ENCODE data around the gene ANTXR2.

Gene ANTXR2

DNA sequence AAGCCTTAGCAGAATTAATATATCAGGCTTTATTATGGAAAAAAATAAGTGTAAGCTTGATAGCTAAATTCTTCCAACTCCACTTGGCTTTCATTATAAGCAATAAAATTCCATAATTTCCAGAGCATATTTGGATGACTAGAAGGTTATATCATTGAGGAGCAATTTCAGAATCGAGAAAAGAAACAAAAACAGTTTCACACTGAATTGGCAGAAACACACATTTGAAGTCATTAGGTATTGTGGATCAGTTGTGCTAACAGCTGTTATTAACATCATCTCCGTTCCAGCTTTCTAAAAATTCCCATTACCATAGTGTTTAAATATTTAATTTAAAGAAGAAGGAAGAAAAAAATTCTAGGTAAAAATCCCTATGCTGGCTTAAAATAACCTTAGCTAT is 92.6 kb downstream of the ANTXR2 start:
- in situ Hi-C loops (cut with HindIII; ENCODE audit: low pct_unique_long_range_greater_than_20kb, low sequenced_read_pairs): no loop called here
- DNase-seq (ENCODE audit: low read depth in 1 of 2, low spot score in 1 of 2): no peak
- TF ChIP-seq JUND (IDR thresholded peaks at IDR 0.05; ENCODE audit: low read depth): no peak

DNA sequence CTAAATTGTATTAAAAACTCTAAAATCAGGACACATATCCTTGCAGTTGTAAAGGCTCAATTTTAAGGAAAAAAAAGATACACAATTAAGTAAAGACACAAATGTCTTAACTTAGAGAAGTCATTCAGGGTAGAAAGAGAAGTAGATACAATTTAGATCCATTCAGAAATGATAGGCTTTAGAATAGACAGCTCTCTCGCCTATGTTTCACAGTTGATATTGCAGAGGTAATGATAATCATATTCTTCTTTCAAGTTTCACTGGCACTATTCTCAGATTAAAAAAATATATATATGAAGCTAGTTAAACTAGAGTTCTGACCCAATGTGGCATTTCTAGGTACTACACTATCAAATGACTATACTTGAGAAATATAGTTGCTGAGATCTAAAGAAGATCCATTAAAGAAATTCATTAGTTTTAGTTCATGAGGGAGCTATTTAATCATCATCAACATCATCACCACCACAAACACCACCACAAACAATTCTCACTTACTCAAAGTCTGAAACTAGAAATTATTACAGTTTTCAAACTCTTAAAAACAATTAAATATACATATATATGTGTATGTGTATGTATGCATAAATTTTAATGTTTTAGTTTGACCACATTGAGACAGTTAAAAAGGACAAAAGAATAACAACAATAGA is 93.1 kb downstream of the ANTXR2 start:
- no peak for DNase-seq (ENCODE audit: low read depth in 1 of 2, low spot score in 1 of 2)
- no peak for TF ChIP-seq JUND (IDR thresholded peaks at IDR 0.05; ENCODE audit: low read depth)
- in situ Hi-C loops (cut with HindIII; ENCODE audit: low pct_unique_long_range_greater_than_20kb, low sequenced_read_pairs): no loop called here

DNA sequence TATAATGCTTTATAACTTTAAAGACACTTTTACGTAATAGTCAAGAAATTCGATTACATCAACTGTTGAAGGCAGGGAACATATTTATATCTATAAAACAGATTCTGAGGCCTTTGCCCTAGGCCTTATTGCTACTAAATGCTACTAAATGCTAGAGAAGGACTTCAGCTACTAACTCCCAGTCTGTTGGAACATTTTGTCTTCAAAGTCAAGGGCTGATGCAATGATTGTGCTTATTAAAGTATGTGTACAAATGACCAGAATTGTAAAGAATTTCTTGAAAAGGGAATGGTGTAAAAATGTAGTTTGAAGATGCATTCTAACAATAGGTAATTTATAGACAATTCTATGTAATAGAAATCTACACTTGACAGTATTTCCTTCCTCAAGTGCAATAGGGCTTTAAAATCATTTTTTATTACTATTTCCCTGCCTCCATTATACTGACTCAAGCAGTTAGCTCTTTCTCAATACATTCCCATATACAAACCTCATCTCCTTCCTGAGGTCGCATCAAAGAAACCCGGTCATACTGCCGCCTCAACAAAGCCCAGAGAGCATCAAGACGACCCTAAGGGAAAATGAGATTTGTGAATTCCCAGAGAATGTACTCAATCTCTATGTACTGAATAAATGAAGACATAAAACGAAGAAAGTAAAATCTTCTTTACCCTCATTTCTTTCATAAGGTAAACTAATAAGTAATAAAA is 95.7 kb downstream of the ANTXR2 start:
- TF ChIP-seq JUND (IDR thresholded peaks at IDR 0.05; ENCODE audit: low read depth): no peak
- in situ Hi-C loops (cut with HindIII; ENCODE audit: low pct_unique_long_range_greater_than_20kb, low sequenced_read_pairs): no loop called here
- DNase-seq (ENCODE audit: low read depth in 1 of 2, low spot score in 1 of 2): no peak

DNA sequence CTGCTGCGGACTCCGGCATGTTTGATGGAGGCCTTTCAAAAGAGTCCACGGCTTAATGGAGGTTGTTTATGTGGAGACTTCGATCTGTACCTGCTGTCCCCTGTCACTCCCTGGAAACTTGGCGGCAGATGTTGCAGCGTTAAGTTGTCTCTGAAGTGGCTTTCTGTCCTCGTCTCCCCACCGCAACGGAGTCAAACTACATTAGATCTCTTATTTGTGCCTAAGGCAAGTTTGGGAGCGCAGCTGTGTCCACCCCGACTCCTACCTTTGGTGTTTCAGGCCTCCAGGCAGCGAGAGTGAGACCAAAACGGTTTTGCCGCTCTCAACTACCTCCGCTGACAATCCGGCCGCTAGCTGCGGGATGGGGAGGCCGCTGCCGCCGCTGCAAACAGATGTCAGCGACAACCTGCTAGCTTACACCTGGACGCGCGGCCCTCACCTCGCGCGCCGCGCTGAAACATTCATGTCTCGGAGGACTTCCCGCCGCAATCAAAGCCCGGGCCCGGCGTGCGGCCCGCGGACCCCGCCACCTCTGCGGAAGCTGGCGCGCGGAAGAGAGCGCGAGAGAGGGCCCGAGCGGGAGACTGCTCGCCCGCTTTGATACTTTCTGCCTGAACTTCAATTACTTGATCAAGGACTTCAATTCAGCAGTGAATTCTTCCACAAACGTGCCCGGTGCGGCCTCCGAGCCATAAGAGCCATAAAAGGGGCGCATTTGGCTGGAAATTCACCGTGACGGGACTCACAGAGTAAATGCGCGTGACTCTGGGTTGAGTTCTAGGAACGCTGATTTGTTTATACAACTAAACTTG is 108.4 kb downstream of the ANTXR2 start:
- in situ Hi-C loops (cut with HindIII; ENCODE audit: low pct_unique_long_range_greater_than_20kb, low sequenced_read_pairs): no loop called here
- TF ChIP-seq JUND (IDR thresholded peaks at IDR 0.05; ENCODE audit: low read depth): no peak
- DNase-seq (ENCODE audit: low read depth in 1 of 2, low spot score in 1 of 2): no peak

DNA sequence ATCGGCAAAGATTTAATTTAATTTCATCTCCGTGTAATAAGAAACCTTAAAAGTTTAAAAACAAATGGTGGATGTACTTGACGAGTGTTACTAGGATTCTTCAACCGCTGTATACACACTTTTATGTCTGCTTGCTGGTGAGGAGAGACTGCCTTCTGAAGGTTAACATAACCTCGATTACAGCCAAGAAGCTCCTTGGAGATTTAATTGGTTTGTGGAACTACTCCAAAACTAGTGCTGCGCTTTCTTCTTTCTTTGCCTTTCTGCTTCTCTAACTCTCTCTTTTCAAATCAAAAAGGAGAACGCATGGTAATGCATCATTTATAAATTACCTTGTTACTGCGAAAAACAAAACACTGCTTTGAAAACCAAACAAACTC is 109.0 kb downstream of the ANTXR2 start:
- in situ Hi-C loops (cut with HindIII; ENCODE audit: low pct_unique_long_range_greater_than_20kb, low sequenced_read_pairs): no loop called here
- TF ChIP-seq JUND (IDR thresholded peaks at IDR 0.05; ENCODE audit: low read depth): no peak
- no peak for DNase-seq (ENCODE audit: low read depth in 1 of 2, low spot score in 1 of 2)

DNA sequence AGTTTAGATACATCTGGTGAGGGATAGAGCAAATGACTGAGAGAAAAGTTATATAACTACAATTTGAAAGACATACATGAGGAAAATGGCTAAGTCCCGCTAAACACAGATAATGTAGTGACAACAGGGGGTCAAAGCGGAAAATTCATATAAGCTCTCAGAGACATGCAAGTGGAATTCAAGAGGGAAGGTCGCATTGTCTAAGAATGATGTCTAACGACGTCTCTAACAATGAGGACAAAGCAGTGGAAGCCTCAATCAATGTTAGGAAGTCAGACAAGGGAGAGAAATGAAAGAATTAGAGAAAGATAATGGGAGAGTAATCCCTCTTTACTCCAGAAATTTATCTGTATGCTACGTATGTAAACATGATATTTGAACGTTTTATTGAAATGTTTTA is 113.4 kb downstream of the ANTXR2 start:
- DNase-seq (ENCODE audit: low read depth in 1 of 2, low spot score in 1 of 2): no peak
- TF ChIP-seq JUND (IDR thresholded peaks at IDR 0.05; ENCODE audit: low read depth): no peak
- in situ Hi-C loops (cut with HindIII; ENCODE audit: low pct_unique_long_range_greater_than_20kb, low sequenced_read_pairs): no loop called here

DNA sequence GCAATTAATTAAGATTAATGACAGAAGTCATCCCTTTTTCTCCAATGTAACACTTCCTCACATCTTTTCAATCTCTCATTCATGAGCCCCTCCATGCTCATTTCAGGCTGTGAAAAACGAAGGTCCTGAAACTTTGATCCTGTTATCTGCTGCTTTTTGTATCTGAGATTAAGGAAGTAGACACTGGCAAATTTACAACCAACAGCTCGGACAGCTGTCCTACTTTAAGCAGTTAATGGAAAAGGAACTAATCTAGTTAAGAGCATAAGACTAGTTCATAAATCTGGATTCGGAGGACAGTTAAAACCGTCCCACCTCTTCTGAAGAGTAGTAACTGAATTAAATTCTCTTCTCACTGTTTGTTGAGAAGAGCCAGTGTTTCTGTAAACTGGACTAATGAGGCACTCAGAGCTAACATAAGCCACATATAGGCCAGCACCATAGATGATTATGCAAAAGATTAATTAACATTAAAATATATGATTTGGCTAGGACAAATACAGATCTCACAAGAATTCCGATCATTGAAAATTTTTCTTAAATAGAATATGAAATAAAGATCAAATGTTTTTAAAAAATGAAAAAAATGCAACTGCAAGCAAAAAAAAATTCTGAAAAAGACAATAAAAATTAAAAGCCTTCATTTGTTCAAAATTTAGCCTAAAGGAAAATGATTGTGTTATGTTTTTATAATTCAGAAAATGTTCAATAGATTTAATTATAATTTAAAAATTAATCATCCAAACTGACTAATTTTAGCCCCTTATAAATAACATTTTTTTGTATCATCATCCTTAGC is 114.4 kb downstream of the ANTXR2 start:
- DNase-seq (ENCODE audit: low read depth in 1 of 2, low spot score in 1 of 2): no peak
- in situ Hi-C loops (cut with HindIII; ENCODE audit: low pct_unique_long_range_greater_than_20kb, low sequenced_read_pairs): no loop called here
- TF ChIP-seq JUND (IDR thresholded peaks at IDR 0.05; ENCODE audit: low read depth): no peak

DNA sequence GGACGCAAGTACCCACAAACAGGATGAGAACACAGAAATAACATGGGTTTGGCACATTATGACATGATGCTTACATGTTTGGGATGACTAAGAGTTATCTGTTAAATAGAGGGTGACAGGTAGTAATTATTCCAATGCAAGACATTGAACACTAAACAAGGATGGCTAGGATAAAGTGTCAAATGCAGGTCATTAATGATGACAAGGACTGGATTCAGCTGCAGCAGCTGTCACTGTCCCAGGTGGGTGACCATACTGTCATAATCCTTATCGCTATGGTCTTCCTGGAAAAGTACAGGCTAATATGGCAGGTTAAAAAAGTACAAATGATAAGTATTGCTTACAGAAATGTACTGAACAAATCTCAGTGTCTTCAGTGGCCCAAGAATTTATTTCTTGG is 123.9 kb downstream of the ANTXR2 start:
- in situ Hi-C loops (cut with HindIII; ENCODE audit: low pct_unique_long_range_greater_than_20kb, low sequenced_read_pairs): no loop called here
- no peak for TF ChIP-seq JUND (IDR thresholded peaks at IDR 0.05; ENCODE audit: low read depth)
- no peak for DNase-seq (ENCODE audit: low read depth in 1 of 2, low spot score in 1 of 2)

DNA sequence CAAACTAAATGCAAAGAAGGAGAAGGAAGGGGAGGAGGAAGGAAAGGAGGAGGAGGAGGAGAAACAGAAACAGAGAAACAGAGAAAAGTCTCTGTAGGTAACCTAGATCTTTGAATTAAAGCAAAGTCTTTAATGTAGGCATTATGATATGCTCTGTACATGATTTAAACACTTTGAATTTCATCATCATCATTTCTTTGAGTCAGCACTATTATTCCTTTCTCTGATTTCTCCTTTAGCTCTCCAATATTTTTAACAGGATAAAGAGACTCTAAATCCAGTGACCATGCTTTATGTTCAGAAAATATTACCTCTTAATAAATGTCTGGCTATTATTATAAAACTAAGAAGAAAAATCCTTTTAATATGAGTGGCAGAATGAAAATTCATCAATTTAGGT is 124.3 kb downstream of the ANTXR2 start:
- DNase-seq (ENCODE audit: low read depth in 1 of 2, low spot score in 1 of 2): no peak
- in situ Hi-C loops (cut with HindIII; ENCODE audit: low pct_unique_long_range_greater_than_20kb, low sequenced_read_pairs): no loop called here

DNA sequence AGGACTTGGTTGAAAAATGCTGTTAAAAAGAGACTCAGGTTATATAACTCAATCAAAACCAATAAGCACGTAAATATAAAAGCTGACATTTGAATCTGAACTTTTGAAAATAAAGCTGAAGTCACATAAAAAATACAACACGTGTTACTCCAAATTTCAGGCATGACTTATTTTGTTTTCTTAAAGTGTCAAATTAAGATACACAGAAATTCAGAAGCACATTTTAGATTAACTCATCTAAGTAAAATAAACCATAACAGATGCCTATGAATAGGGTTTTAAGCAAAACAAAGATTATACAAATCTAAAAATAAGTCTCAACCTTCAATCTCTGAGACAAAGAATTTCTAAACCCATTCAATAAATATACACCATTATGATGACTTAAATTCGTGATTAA is 124.8 kb downstream of the ANTXR2 start:
- no peak for TF ChIP-seq JUND (IDR thresholded peaks at IDR 0.05; ENCODE audit: low read depth)
- DNase-seq (ENCODE audit: low read depth in 1 of 2, low spot score in 1 of 2): no peak
- in situ Hi-C loops (cut with HindIII; ENCODE audit: low pct_unique_long_range_greater_than_20kb, low sequenced_read_pairs): no loop called here

More for the DNA sequence above, 124.3 kb downstream of the ANTXR2 start:
- no peak for TF ChIP-seq JUND (IDR thresholded peaks at IDR 0.05; ENCODE audit: low read depth)

DNA sequence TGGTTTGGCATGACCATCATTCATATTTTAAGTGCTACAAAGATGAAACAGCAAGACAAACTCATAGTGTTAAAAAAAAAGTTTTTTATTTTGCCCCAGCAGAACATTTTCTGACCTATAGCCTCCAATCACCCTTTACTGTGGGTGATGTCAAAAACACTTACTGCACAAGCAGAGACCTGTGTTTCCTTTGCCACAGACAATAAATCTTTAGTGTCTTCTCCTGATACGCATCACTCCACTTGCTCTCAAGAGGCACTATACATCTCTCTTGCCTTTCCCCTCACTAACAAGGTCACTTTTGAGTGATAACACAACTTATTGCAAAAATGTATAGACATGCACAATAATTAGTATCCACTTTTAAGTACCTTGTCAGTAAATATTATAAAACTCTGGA is 125.6 kb downstream of the ANTXR2 start:
- no peak for TF ChIP-seq JUND (IDR thresholded peaks at IDR 0.05; ENCODE audit: low read depth)
- DNase-seq (ENCODE audit: low read depth in 1 of 2, low spot score in 1 of 2): no peak
- in situ Hi-C loops (cut with HindIII; ENCODE audit: low pct_unique_long_range_greater_than_20kb, low sequenced_read_pairs): no loop called here

DNA sequence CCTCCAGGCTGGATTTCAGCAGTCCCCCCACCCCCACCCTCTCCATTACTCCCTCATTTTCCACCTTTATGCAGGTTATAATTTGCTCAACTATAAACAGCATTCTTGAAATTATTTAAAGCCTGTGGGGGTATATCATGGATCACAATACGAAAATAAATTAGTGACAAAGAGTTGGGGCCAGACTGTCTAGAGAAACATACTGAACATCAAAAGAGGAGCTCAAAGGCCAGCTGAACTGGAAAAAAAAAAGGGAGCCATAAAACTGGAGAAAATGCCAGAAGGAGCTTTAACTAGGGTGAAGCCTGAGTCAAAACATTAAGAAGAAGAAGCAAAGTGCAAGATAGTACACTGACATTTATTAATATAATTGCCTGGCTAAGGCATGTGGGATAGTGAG is 137.8 kb downstream of the ANTXR2 start:
- in situ Hi-C loops (cut with HindIII; ENCODE audit: low pct_unique_long_range_greater_than_20kb, low sequenced_read_pairs): no loop called here
- no peak for DNase-seq (ENCODE audit: low read depth in 1 of 2, low spot score in 1 of 2)
- TF ChIP-seq JUND (IDR thresholded peaks at IDR 0.05; ENCODE audit: low read depth): no peak
